Panc1 (cell line): ENCODE measurements around the gene TBXAS1. TPM values are rescaled to one million over a fixed set of nuclear protein-coding genes. Genes with fewer than 3 reads are reported as not detected.

Source experiments
- ATAC-seq: fragments of 200-7000 bp; cut with Tn5 transposase; 2 replicates; pipeline ENCODE4 v1.9.1; 2020; ENCODE audit warnings: mild to moderate bottlenecking, moderate library complexity
- BruUV-seq: library from RNA; stranded (reverse); fragments of 400-500 nt; replicated peaks from 2 replicates; lab custom pipeline; 2021; lab: Mats Ljungman, UMichigan
- CTCF ChIA-PET: fragments of 300-600 bp; sonication (Branson Sonifier 250); formaldehyde crosslinking; loops from one replicate; lab custom pipeline; 2022; ENCODE audit warnings: antibody characterized with exemption; lab: Charles Lee
- POLR2A ChIA-PET: fragments of 300-600 bp; sonication (Branson Sonifier 250); formaldehyde crosslinking; loops from one replicate; lab custom pipeline; 2022; ENCODE audit warnings: antibody characterized with exemption; lab: Charles Lee
- DNase-seq: peaks from one replicate; pipeline ENCODE4 v3.0.0-alpha.2; 2010; ENCODE audit warnings: low read depth, low spot score
- H3K27ac ChIP-seq: 2 replicates; pipeline ENCODE4 v1.5.1; 2011; ENCODE audit warnings: mild to moderate bottlenecking, low read length, inconsistent platforms
- H3K27me3 ChIP-seq: fragments of 200-500 bp; sonication (Bioruptor generic); 2 replicates; pipeline ENCODE4 v1.6.0; 2014; ENCODE audit warnings: low read length, inconsistent platforms; ENCODE audit not compliant: control insufficient read depth, insufficient read depth
- H3K36me3 ChIP-seq: fragments of 200-500 bp; sonication (Bioruptor generic); 2 replicates; pipeline ENCODE4 v1.5.1; 2014; ENCODE audit warnings: inconsistent platforms, mild to moderate bottlenecking, low read length, moderate library complexity; ENCODE audit not compliant: control insufficient read depth, insufficient read depth
- H3K4me1 ChIP-seq: 2 replicates; pipeline ENCODE4 v1.5.1; 2011; ENCODE audit warnings: inconsistent platforms, mild to moderate bottlenecking, low read length, moderate library complexity; ENCODE audit not compliant: control insufficient read depth, insufficient read depth
- H3K4me3 ChIP-seq, 2 experiments: 2 replicates each; pipeline ENCODE4 v1.5.1; 2011 to 2012; ENCODE audit warnings: low read depth in 2 of 2, low read length in 2 of 2, mild to moderate bottlenecking in 2 of 2, inconsistent platforms in 1 of 2, moderate library complexity in 1 of 2
- H3K9me3 ChIP-seq: fragments of 200-500 bp; sonication (Bioruptor generic); 2 replicates; pipeline ENCODE4 v1.5.1; 2014; ENCODE audit warnings: low read depth, mild to moderate bottlenecking, inconsistent platforms, low read length, moderate library complexity; ENCODE audit not compliant: control insufficient read depth, insufficient read depth
- CTCF ChIP-seq: fragments of 450-650 bp; IDR thresholded peaks from 2 replicates; pipeline ENCODE4 v1.5.1; 2017; ENCODE audit warnings: mild to moderate bottlenecking
- POLR2AphosphoS5 ChIP-seq: IDR thresholded peaks from 2 replicates; pipeline ENCODE4 v1.6.1; 2012; ENCODE audit warnings: mild to moderate bottlenecking, low read depth, low read length, moderate library complexity
- REST ChIP-seq, 2 experiments: IDR thresholded peaks; 2 replicates each; pipeline ENCODE4 v1.6.1; 2011 to 2012; ENCODE audit warnings: low read depth in 2 of 2, control low read depth in 1 of 2, low read length in 1 of 2, mild to moderate bottlenecking in 1 of 2, moderate library complexity in 1 of 2; ENCODE audit not compliant: insufficient read depth in 1 of 2
- SIN3A ChIP-seq: IDR thresholded peaks from 2 replicates; pipeline ENCODE4 v1.6.1; 2012; ENCODE audit warnings: low read depth, mild to moderate bottlenecking, low read length, moderate library complexity, borderline replicate concordance; ENCODE audit not compliant: insufficient read depth
- TCF7L2 ChIP-seq: IDR thresholded peaks from 2 replicates; pipeline ENCODE4 v1.6.1; 2011; ENCODE audit warnings: mild to moderate bottlenecking, low read depth, low read length, inconsistent platforms
- in situ Hi-C: cut with HindIII; loops from 2 replicates; pipeline ENCODE4 v1.10.0; 2016; ENCODE audit warnings: low sequenced_read_pairs, low pct_unique_long_range_greater_than_20kb
- intact Hi-C: fragments of 100-400 bp; cut with micrococcal nuclease; formaldehyde crosslinking; loops from one replicate; pipeline ENCODE4 v1.10.0; 2022; ENCODE audit not compliant: unreplicated experiment
- total RNA-seq: library from RNA; stranded (reverse); gene quantifications from one replicate; pipeline ENCODE4 v1.2.1, GENCODE V29; 2021; ENCODE audit not compliant: unreplicated experiment

The TBXAS1 gene
- total RNA-seq, 1 experiment from 2014 or later, result 4.4 TPM

GRCh38 chr7:139908792-139909191 is 79.7 kb downstream of the TBXAS1 start:
- H3K27me3 ChIP-seq, result no peaks in the 10 kb centered on the region
- peaks cover 4% of the 10 kb centered on the region; the same call in 1 of the 2 replicates for H3K9me3 ChIP-seq
- BruUV-seq, result no TSS peak

GRCh38 chr7:139909379-139910050 is 80.5 kb downstream of the TBXAS1 start:
- BruUV-seq, result no TSS peak
- ChIA-PET POLR2A (no interaction called here), CTCF (no interaction called here)
- Histone ChIP-seq H3K27me3 (no peaks in the 10 kb centered on the region), H3K36me3 (no peaks in the 10 kb centered on the region), H3K27ac (no peak overlapping the region), H3K4me3 (no peak overlapping the region), H3K9me3 (peaks cover 4% of the 10 kb centered on the region; the same call in 1 of the 2 replicates), H3K4me1 (no peaks in the 10 kb centered on the region)
- in situ Hi-C loops, result no loop called here
- intact Hi-C loops, result no loop called here
- DNase-seq (no peak), ATAC-seq (no peak)
- TF ChIP-seq REST (IDR thresholded peaks at IDR 0.05; ENCODE audit: insufficient read depth in 1 of 2, low read depth in 2 of 2, low read length in 1 of 2) (no peak), CTCF (no peak), SIN3A (no peak), POLR2AphosphoS5 (no peak)

More at GRCh38 chr7:139908792-139909191, 79.7 kb downstream of the TBXAS1 start:
- H3K4me3 ChIP-seq, result no peak overlapping the region
- H3K36me3 ChIP-seq, result no peaks in the 10 kb centered on the region
- no peak overlapping the region for H3K27ac ChIP-seq
- intact Hi-C loops, result no loop called here
- POLR2A ChIA-PET, result no interaction called here
- TF ChIP-seq SIN3A, result no peak
- no peak for TF ChIP-seq TCF7L2
- TF ChIP-seq CTCF, result no peak
- no peak for TF ChIP-seq REST (IDR thresholded peaks at IDR 0.05; ENCODE audit: insufficient read depth in 1 of 2, low read depth in 2 of 2, low read length in 1 of 2)
- no peak for TF ChIP-seq POLR2AphosphoS5
- DNase-seq (no peak), ATAC-seq (no peak)
- H3K4me1 ChIP-seq, result no peaks in the 10 kb centered on the region
- in situ Hi-C loops, result no loop called here
- CTCF ChIA-PET, result no interaction called here
